SU-DHL-6 (cell line): Measurements from ENCODE around the gene WNT11.

Experiments
- CTCF ChIP-seq: fragments of 200-600 bp; sonication (generic); IDR thresholded peaks from one replicate; pipeline ENCODE4 v1.5.1; 2017; ENCODE audit warnings: antibody characterized with exemption, mild to moderate bottlenecking, low read length, moderate library complexity; ENCODE audit not compliant: insufficient read depth, poor library complexity, severe bottlenecking
- EZH2phosphoT487 ChIP-seq: fragments of 200-600 bp; sonication (generic), shearing (Covaris generic); conservative IDR thresholded peaks from 2 replicates; pipeline ENCODE4 v1.6.1; 2018; ENCODE audit warnings: mild to moderate bottlenecking, antibody characterized with exemption, low read length, moderate library complexity, mixed read lengths

DNA sequence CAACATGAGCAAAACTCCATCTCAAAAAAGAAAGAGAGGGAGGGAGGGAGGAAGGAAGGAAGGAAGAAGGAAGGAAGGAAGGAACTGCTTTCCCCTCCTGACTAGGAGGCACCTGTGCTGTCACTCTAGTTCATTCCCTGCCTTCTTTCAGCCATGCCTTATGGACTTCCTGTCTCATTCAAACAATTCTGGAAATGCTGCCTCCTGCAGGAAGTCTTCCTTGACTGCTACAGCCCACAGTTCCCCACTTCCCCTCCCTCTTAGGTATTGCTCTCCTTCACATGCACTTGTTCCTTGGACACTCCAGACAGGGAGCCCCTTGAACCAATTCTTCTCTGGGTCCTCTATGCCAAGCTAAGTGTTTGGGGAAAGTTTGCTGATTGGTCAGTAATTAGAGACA is 31.6 kb upstream of the WNT11 start:
- TF ChIP-seq CTCF: no peak
- TF ChIP-seq EZH2phosphoT487: no peak
